ENCODE results near the gene TMEM132A. TPM values are rescaled to one million over a fixed set of nuclear protein-coding genes. Genes with fewer than 3 reads are reported as not detected.

The TMEM132A gene
- total and polyA plus RNA-seq, 2 of the 13 experiments (the other 11 are each of a cell fraction or from before 2014, with no cell fraction given): 11.1 to 32.9 TPM

DNA sequence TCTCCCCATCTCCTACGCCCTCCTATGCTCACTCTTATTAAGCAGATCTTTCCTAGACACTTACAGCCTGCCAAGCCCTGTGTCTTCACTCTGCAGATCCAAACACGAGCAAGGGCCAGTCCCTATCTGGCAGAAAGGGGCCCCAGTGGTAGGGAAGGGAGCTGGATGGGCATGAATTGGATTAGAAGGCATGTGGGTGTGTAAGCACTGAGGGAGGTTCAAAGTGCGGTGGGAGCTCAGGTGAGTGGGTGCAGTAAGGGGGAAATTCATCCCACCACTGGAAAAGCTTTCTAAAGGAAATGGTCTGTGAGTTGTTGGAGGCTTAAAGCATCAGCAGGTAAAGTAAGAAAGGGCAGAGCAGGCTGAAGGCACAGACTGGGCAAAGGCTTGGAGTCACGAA is 5.5 kb downstream of the TMEM132A start (continued):
- TF ChIP-seq, protein P1, sequence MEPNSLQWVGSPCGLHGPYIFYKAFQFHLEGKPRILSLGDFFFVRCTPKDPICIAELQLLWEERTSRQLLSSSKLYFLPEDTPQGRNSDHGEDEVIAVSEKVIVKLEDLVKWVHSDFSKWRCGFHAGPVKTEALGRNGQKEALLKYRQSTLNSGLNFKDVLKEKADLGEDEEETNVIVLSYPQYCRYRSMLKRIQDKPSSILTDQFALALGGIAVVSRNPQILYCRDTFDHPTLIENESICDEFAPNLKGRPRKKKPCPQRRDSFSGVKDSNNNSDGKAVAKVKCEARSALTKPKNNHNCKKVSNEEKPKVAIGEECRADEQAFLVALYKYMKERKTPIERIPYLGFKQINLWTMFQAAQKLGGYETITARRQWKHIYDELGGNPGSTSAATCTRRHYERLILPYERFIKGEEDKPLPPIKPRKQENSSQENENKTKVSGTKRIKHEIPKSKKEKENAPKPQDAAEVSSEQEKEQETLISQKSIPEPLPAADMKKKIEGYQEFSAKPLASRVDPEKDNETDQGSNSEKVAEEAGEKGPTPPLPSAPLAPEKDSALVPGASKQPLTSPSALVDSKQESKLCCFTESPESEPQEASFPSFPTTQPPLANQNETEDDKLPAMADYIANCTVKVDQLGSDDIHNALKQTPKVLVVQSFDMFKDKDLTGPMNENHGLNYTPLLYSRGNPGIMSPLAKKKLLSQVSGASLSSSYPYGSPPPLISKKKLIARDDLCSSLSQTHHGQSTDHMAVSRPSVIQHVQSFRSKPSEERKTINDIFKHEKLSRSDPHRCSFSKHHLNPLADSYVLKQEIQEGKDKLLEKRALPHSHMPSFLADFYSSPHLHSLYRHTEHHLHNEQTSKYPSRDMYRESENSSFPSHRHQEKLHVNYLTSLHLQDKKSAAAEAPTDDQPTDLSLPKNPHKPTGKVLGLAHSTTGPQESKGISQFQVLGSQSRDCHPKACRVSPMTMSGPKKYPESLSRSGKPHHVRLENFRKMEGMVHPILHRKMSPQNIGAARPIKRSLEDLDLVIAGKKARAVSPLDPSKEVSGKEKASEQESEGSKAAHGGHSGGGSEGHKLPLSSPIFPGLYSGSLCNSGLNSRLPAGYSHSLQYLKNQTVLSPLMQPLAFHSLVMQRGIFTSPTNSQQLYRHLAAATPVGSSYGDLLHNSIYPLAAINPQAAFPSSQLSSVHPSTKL (CRISPR knock-in tag; IDR thresholded peaks at IDR 0.05): no peak

DNA sequence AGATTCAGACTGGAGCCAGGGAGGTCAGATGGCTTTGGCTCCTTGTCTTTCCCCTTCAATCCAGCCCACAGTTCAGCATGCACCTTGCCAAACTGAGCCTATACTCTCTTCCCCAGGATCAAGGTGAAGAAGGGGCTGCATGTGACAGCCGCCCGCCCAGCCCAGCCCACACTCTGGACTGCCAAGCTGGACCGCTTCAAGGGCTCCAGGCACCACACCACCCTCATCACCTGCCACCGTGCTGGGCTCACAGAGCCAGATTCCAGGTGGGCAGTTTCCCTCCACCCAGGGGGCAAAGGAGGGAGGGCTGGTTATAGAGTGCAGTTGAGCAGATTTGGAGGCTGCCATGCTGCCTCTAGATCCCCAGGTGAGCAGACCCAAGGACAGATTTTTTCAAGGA is 6.1 kb downstream of the TMEM132A start:
- Histone ChIP-seq H3K36me3 (replicated peaks in 1 of 2; ENCODE audit: control insufficient read depth in 1 of 2, insufficient read depth in 2 of 2, low read length in 2 of 2) (peaks cover 3 to 4% of the 10 kb centered on the region in 2 experiments; a peak in 3 of 5 replicates), H4K20me1 (ENCODE audit: insufficient read depth, low read length) (no peaks in the 10 kb centered on the region), H3K4me1 (ENCODE audit: insufficient read depth, low read length) (peaks cover 18% of the 10 kb centered on the region), H3K27ac (ENCODE audit: extremely low read length, insufficient read depth, low read length) (no peak overlapping the region), H3K9me3 (ENCODE audit: low read length) (no peaks in the 10 kb centered on the region), H3K79me2 (ENCODE audit: insufficient read depth, low read length) (no peaks in the 10 kb centered on the region), H3K4me3 (replicated peaks in 1 of 3; ENCODE audit: insufficient read depth in 1 of 3, low read depth in 2 of 3, low read length in 3 of 3) (no peak overlapping the region), H3K4me2 (ENCODE audit: low read depth, low read length) (no peak overlapping the region), H2AFZ (ENCODE audit: low read length) (no peak overlapping the region), H3K9ac (ENCODE audit: insufficient read depth, low read depth, low read length) (no peak overlapping the region), H3K27me3 (ENCODE audit: control insufficient read depth in 1 of 2, insufficient read depth in 2 of 2, low read length in 2 of 2) (no peaks in the 10 kb centered on the region)
- ATAC-seq (no peak), DNase-seq (ENCODE audit: low spot score) (no peak), FAIRE-seq (no peak)
- intact Hi-C loops (cut with micrococcal nuclease; ENCODE audit: unreplicated experiment): no loop called here
- in situ Hi-C loops (cut with HindIII; ENCODE audit: extremely low pct_ligation_motif_present, low pct_unique_long_range_greater_than_20kb): no loop called here
- BruUV-seq (replicated peaks): no TSS peak
- CTCF ChIA-PET (ENCODE audit: low intra/inter-chr PET ratio, low total read pairs): no interaction called here
- TF ChIP-seq CBFB (CRISPR knock-in tag; IDR thresholded peaks at IDR 0.05) (no peak), ZNF660 (CRISPR knock-in tag; IDR thresholded peaks at IDR 0.05; ENCODE audit: borderline replicate concordance, low read depth) (no peak), ZNF550 (CRISPR knock-in tag; IDR thresholded peaks at IDR 0.05; ENCODE audit: borderline replicate concordance) (no peak), BRCA1 (CRISPR knock-in tag; IDR thresholded peaks at IDR 0.05) (no peak), ZNF337 (CRISPR knock-in tag; IDR thresholded peaks at IDR 0.05; ENCODE audit: borderline replicate concordance, low read depth) (no peak), HDAC6 (IDR thresholded peaks at IDR 0.05; ENCODE audit: low read depth, low read length) (no peak), FOXK1 (CRISPR knock-in tag; IDR thresholded peaks at IDR 0.05; ENCODE audit: borderline replicate concordance, low read depth) (no peak)
- WGBS (ENCODE audit: low lambda C conversion rate): no CpG with 5 or more reads among the region's 4 CpGs
- POLR2A ChIA-PET: interaction anchor here (0.6 to 0.7 kb wide), 2 partner anchors 8 to 10 kb away, joined by 3 read pairs; no protein-coding TSS in a partner anchor
